Dedifferentiated amniotic fluid mesenchymal stem cell (primary cell): ENCODE measurements around the gene NRP1.
"Not testable (repeated sequence)": the region's sequence is repeated elsewhere in the genome, so short reads cannot be mapped to it uniquely, and the experiment has no call there.

Experiments
- DNase-seq: peaks from one replicate; pipeline ENCODE4 v3.0.0-alpha.2; 2016; ENCODE audit errors: extremely low spot score

NRP1 gene

GRCh38 chr10:33321516-33321915 is 13.0 kb downstream of the NRP1 start:
- DNase-seq = no peak

DNA sequence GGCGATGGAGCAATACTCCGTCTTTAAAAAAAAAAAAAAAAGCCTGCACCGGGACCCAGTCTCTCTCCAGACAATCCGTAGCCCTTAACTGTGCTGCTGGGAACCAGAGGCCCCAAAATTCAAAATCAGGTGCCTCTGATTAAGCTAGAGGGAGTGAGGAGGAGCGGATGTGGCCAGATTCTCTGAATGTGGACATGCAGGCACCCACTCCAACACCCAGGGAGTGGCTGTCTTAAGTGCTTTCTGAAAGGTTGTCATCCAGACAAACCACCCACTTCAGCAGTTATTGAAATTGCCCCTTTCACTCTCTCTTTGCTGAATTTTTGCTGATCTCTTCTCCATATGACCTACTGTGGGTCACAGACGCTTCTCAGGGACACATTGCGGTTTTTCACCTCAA is 14.2 kb downstream of the NRP1 start:
- DNase-seq = no peak

- no peak for DNase-seq
Measured at GRCh38 chr10:33315891-33316290, 18.6 kb downstream of the NRP1 start.

DNA sequence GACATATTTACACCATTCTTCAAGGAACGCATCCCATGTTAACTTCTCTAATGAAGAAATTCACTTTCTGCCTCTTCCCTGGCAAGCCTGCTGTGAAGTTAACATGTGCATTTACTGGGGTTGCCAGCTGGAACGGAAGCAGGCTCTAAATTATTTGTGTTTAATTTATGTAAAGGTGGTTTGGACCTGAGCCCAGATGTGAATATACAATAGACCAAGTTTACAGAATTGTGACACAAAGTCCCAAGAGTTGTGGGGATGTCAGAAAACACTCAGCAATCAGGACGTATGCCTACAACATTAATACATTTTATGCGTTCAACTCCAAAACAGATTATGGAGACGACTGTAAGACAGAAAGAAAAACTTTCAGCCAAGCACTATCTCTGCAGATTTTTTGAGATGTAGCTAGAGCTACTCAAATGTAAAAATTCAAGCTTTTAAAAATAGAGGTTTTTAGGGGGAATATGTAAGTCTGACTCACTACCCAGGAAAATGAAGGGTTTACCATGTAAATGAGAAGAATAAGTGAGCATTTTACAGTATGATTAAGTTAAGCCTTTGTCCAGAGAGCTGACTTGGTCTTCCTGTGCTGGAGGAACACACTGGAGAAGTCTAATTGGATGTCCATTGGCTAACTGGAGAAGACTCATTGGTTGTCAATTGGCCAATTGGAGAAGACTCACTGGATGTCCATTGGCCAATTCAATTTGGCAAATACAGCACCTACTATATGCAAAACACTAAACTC is 19.5 kb downstream of the NRP1 start:
- no peak for DNase-seq

- DNase-seq = no peak
Measured at GRCh38 chr10:33311640-33312039, 22.8 kb downstream of the NRP1 start.

DNA sequence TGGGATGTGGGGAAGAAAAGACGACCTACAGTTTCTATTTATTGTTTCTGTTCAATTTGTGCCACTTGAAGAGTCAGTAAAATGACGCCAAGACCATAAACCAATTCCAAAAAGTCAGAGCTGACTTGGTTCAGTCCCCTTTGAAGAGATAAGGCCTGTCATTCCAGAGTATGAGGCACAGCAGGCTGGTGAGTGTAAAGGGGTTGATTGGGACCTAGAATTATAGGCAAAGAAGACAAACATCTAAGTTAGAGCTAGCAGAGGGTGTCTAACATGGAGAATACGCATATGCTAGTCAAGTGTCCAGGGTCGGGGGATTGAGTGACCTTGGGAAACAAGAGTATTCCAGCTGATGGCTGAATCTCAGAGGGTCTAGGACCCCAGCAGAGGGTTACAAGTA is 23.6 kb downstream of the NRP1 start:
- no peak for DNase-seq

GRCh38 chr10:33309406-33309805 is 25.1 kb downstream of the NRP1 start:
- DNase-seq = no peak

- DNase-seq = no peak
Measured at GRCh38 chr10:33307835-33308234, 26.6 kb downstream of the NRP1 start.

DNA sequence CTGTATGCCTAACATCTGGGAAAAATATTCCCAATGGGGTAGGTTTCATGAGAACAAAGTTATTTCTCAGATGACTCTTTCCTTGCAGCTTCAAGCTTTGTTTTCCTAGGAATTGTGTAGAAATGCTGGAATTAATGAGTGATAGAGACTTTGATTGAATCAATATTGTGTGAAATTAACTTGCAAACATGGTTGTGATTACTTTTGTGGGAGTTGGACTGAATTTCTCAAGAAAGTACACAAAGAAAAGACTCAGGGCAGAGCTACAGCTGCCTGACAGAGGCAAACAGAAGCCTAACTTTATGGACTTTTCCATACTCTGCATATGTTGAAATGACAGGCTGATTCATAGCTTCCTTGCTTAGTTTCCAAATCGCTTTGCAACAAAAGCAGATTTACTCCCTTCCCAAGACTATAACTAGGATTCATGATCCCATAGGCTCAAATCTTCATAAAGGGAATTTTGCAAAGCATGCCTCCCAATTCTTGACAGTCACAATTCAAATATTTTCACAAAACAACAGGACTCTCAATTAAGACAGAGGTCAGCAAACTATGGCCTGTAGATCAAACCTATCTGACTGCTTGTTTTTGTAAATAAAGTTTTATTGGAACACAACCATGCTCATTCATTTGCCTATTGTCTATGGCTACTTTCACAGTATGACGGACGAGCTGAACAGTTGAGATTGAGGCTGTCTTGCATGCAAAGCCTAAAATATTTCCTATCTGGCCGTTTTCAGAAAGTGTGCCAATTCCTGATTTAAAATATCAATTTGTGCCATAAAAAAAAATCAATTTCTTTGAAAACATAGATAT is 27.6 kb downstream of the NRP1 start:
- peak; percentile 71 for DNase-seq

DNA sequence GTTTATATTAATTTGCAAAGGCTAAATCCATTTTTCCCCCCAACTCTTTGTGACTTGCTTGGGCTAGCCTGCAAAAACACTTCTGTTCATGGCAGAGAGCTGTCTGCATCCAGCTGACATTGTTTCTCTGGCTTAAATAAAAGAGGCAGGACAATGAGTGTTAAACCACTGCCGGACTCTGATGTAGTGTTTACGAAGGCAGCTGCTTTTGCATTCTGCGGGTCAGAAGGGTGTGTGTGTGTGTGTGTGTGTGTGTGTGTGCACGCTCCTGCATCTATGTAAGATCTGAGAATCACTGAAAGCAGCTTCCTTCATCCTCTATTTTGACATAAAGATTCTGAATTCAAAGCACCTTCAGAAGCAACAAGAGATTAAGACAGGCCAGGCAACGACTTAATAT is 28.3 kb downstream of the NRP1 start:
- DNase-seq = no peak

DNA sequence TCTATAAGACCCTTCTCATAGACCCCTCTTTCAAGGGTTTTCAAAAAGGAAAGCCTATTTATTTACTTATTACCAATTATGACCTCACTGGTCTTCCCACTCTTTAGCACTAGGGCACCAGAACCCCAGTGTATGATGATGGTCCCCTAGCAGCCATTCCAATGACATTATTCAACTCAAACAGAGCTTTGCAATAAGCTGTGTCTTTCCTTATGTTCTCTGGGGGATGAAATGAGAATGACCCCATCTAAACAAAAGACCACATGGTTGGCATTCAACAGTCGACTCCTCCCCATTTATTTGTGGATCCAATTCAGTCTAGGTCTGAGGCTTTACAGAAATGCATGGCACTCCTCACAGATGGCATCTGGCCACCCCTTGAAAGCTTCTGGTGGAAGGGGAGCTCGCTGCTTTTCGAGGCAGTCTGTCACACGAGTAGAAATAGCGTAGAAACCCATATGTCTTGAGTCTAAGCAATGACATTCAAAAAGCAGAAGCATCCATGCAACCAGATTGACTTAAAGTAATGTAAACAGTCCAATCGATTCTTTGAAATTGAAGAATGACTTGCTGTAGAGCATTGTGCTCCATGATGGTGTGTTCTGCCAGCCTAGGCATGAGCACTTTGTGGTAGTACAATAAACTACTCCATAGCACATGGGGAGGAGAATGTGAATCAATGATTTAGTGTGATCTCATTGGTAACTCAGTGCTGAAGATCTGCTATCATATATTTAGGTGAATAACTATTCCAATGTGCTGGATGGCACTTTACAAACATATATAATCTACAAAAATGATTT is 29.8 kb downstream of the NRP1 start:
- DNase-seq = no peak

- no peak for DNase-seq
Measured at GRCh38 chr10:33303988-33304387, 30.5 kb downstream of the NRP1 start.

DNA sequence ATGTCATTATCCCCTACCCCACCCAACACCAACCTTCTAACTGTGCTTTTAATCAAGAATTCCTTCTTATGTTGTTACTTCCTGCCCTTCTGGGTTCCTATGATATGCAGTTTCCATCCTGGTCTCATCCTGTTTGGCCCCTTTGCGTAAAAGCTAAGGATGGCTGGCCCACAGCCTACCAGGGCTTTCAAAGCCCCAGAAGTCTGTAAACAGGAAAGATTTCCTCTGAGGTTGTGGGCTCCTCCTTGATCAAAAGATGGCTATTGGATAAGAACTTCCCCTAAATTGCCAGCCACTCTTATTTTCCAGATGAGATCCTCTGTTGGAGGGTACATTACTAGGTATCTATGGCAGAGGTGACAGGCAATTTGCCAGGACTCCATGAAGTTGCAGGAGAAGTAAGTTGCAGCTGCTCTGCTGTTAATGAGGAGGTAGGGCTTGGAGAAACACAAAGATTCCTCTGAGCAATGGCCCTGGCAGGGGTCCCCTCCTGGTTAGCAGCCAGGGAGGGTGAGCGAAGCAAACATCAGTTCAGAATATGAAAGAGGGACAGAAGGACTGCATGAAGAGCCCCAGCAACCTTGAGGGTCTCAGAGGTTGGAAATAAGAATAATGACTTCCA is 32.1 kb downstream of the NRP1 start:
- no peak for DNase-seq

DNA sequence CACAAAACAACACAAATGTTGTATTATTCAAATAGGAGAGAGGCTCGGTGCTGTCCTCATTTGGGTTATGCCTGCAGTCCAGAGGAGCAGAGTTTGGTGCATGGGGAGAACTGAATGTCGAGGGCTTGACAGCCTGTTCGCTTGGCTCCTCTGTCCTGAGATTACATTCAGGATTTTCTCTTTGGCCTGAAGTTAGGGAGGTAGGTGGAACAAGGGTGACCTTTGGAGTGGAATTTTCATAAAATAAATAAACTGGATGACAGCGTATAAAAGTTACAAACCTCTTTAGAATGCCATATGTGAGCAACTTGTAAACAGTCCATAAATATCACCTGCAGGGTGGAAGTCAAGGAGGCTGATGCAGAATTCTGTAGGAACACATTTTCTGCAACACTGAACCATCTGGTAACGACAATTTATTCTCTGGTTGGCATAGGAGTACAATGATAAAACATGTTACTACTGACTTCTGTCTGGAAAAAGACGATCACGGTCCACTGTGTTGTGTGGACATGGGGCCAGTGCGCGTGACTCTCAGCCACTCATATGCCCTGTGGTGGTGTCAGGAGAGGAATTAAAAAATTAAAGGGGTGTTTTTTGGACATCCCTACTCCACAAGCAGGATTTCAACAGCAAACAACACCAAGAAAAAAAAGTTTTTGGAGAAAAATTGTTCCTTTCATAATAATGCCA is 33.2 kb downstream of the NRP1 start:
- DNase-seq = no peak

GRCh38 chr10:33300544-33300943 is 33.9 kb downstream of the NRP1 start:
- DNase-seq = not testable (repeated sequence)

DNA sequence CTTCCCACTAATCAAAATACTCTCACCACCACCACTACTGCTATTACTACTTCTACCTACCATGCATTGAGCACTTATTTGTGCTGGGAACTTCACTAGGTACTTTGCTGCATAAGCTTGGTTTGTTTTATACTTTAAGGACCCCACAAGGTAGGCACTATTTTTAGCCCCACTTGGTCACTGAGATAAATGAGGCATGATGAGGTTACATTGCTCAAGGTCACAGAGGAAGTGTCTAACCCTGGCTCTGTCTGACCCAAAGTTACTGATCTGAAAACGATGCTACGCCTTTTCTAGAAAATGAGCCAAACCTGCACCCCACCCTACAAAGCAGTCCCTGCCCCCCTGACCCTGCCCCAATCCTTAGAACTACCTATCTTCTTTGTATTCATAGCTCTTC is 35.6 kb downstream of the NRP1 start:
- no peak for DNase-seq

GRCh38 chr10:33298110-33298509 is 36.4 kb downstream of the NRP1 start:
- DNase-seq = no peak

DNA sequence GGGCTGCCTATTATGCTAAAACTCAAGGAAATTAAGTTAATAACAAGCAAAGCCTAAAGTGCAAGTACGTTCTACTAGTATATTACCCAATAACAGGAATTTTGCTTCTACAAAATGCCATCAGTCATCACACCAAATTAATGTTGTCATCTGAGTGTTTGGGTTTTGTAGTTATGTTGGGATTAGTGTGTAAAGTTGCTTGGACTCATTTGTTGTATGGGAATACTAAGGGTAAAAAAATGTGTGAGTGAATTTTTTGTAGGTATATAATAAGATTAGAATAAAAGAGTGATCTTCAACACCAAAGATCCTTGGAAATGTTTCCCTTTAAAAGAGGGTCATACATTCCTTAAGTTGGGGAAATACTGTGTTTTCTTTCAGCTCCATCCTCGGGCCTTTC is 38.6 kb downstream of the NRP1 start:
- DNase-seq = no peak

DNA sequence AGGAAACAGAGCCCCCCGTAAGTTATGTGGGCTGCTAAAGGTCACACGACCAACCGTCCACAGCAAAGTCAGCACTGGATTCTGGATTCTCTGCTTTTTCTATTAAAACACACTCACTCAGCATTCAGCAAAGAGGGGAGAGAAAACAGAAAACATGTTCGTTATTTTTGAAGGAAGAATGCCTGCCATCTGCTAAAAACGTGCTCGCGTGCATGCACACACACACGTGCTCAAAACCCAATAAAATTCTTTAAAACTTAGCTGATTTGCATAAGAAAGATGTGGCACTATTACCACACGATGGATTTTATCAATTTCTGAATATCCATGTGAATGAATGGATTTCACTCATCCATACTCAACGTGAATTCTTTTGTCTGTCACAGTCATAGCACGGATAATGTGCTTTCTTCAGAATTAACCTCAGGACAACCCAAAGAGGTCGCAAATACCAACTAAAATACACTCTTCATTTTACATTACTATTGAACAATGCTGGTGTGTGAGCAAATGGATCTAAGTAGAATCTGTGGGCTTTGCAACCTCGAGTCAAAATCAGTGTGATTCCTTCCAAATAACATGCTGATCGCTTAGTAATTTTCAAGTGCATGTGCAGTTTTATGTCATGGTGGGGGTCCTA is 40.8 kb downstream of the NRP1 start:
- no peak for DNase-seq

DNA sequence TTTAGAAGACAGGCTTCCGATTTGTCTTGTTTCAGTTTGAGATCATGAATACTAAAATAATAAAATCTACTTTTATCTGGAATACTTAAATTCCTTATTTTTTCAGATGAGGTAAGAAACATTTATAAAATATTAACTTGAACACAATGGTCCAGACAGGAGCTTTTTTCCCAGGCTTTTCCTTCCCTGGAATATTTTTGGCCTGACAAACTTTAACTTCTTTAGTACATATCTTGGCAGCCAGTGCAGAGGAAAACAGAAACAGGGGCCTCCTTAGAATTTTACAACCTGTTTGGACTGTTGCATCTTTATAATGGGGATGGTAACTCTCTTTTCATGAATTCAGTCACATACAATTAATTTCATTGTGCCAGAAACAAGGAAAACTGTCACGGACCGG is 41.4 kb downstream of the NRP1 start:
- no peak for DNase-seq

DNA sequence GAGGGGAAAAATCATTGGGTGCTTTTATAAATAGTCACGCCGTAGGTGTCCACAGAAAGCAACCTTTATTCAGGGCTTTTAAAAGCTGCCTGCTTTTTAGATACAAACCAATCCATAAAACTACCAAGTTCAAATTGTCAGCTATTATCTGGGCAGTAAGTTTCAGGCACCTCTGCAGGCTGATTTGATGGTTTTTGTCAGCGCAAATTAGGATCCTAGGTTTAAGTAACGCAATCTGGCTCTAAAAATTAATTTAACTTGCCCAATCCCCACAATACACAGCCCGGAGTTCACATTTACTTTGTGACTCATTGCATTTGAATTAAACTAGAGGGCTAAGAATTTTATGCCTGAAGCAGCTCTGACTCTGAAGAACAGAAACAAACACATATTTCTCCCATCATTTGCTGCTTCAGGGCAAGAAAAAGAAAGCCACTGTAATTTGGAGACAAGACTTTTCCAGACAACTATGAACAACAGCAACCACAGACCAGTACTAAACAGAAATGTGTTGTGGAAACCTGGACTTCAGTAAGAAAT is 43.3 kb downstream of the NRP1 start:
- peak; percentile 94 for DNase-seq
